NCI-H82 treated with DMSO at 0.1 percent for 48 hours (cell line): ENCODE measurements around the gene PITRM1.
"Not testable (repeated sequence)": the region's sequence is repeated elsewhere in the genome, so short reads cannot be mapped to it uniquely, and the experiment has no call there.

Experiments used
- DNase-seq: peaks from one replicate; lab custom pipeline; 2025; ENCODE audit not compliant: unreplicated experiment; lab: John Stamatoyannopoulos, UW

The PITRM1 gene

GRCh38 chr10:3172446-3173170 is at the start of gene PITRM1:
Gene PITRM1, minus strand, starts transcription at chr10:3172782. Its CDS starts 10 bp downstream, at chr10:3172772.
- peak; percentile 94 for DNase-seq

GRCh38 chr10:3222068-3222467 is 49.5 kb upstream of the PITRM1 start:
- no peak for DNase-seq

- not testable (repeated sequence) for DNase-seq
Measured at GRCh38 chr10:3221601-3222000, 49.0 kb upstream of the PITRM1 start.

GRCh38 chr10:3220853-3221252 is 48.3 kb upstream of the PITRM1 start:
- no peak for DNase-seq

GRCh38 chr10:3219021-3219628 is 46.5 kb upstream of the PITRM1 start:
- DNase-seq, result not testable (repeated sequence)

DNA sequence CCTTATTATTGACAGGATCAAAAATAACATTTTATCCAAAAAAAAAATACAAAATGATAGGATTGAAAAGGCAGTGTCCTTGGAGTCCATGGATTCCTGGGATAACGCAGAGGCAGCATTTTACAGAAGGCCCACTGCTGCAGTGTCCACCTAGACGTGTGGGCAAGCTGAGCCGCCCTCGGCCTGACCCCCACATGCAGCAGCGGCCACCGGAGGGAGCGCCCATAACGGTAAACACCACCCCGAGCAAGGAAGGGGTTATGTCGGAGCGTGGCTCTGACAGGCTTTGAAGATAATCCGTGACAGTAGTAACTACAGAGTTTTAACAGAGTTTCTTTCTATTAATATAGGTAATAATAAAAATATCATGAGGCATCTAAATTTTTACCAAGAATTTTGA is 45.3 kb upstream of the PITRM1 start:
- DNase-seq, result no peak

DNA sequence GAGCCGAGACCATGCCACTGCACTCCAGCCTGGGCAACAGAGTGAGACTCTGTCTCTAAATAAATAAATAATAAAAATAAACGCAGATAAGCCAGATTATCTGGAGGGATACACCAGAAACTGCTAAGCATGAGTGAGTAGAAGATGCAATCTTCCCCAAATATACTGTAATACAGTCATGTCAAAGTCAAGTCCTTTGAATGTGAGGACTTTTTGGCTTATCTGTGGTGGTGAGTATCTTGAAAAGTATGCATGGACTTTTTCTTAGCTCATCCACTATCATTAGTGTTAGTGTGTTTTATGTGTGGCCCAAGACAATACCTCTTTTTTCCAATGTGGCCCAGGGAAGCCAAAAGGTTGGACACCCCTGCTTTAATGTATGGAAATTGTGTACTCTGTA is 44.7 kb upstream of the PITRM1 start:
- DNase-seq, result no peak

- DNase-seq, result no peak
Measured at GRCh38 chr10:3215153-3215775, 42.7 kb upstream of the PITRM1 start.

GRCh38 chr10:3213758-3214515 is 41.4 kb upstream of the PITRM1 start:
- no peak for DNase-seq

- no peak for DNase-seq
Measured at GRCh38 chr10:3213208-3213607, 40.6 kb upstream of the PITRM1 start.

DNA sequence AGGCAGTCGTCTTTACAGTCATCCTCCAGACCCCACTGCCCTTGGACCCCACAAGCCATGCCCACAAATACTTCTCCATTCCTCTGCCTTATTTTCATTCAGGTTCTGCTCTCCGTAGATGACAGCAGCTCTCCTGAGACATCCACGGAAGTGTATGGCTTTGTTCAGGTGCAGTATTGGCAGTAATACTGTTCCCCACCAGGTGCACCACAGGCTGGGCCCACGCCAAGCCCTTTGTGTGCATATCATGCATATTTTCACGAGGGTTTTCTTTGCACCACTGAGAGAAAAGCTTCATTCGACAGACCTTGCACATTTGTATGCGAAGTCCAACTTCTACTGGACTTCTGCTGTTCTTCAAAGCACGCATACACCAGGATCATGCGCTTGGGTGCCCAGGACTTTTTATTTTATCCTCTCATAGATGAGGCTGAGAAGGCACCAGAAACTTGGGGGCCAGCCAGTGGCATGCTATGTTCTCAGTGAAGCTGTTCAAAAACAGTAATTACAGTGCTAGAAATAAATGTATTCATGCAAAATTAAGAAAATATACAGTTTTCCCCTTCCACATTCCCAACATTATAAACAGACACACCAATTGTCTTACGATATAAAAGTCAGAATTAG is 37.8 kb upstream of the PITRM1 start:
- no peak for DNase-seq

GRCh38 chr10:3208481-3209406 is 36.2 kb upstream of the PITRM1 start:
- no peak for DNase-seq

- DNase-seq, result no peak
Measured at GRCh38 chr10:3207351-3207750, 34.8 kb upstream of the PITRM1 start.

DNA sequence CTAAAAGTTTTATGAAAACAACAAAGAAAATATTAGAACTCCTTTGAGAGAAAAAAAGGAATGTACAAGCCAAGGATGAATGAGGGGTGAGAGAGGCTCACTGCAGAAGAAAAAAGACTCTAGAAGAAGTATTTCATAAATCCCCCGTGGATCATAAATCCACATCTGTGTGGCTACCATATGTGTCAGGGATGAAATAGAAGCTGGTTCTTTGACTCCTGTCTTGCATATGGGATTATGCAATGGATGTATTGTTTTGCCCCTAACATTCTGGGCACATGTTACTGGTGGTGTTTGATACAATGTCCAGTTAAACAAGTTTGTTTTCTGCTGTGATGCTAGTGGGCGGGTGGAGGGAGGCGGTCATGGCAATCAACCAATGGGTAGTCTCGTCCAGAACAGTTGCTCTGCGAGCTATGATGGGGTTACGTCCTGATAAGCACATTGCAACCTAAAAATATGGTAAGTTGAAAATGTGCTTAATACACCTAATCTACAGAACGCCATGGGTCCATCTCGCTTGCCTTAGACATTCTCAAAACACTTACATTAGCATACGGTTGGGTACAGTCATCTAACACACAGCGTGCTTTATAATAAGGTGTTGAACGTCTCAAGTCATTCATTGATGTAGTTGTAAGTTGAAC is 34.1 kb upstream of the PITRM1 start:
- no peak for DNase-seq

GRCh38 chr10:3203972-3204371 is 31.4 kb upstream of the PITRM1 start:
- DNase-seq, result no peak

- DNase-seq, result no peak
Measured at GRCh38 chr10:3203016-3203811, 30.6 kb upstream of the PITRM1 start.

DNA sequence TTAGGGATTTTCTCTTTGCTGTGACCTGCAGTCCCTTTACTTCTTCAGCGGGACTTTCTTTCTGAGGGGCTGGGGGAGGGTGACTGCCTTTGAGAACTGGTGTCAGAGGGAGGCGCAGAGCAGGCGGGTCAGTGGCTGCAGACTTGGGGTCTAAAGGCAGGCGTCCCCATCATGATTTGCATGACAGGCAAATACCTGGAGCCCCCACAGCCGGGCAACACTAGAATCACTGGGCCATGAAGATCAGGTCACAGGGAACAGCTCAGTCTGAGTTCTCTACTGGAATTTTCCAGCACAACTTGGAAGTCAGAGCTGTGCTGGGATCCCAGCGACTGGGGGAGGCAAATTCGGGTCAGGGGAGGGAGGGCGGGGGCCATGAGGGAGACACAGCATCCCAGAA is 29.2 kb upstream of the PITRM1 start:
- DNase-seq, result no peak

- no peak for DNase-seq
Measured at GRCh38 chr10:3199488-3199887, 26.9 kb upstream of the PITRM1 start.

- no peak for DNase-seq
Measured at GRCh38 chr10:3198900-3199299, 26.3 kb upstream of the PITRM1 start.
